ENCODE data around the gene TBC1D22A. TPM values are rescaled to one million over a fixed set of nuclear protein-coding genes. Genes with fewer than 3 reads are reported as not detected.

Gene TBC1D22A
- total RNA-seq, 2 donors from 2014 or later: 11.5 to 15.4 TPM

- H3K27ac ChIP-seq: no peak overlapping the region
- DNase-seq (ENCODE audit: low spot score): no peak
- no peaks in the 10 kb centered on the region for H3K9me3 ChIP-seq
- no peaks in the 10 kb centered on the region for H3K36me3 ChIP-seq
- no peak overlapping the region for H3K4me3 ChIP-seq
- no peak for TF ChIP-seq CTCF (IDR thresholded peaks at IDR 0.05)
- no peaks in the 10 kb centered on the region for H3K27me3 ChIP-seq
- H3K4me1 ChIP-seq: peaks cover 0 to 51% of the 10 kb centered on the region in 2 donors
Observed at GRCh38 chr22:46757104-46757503, 5.3 kb upstream of the TBC1D22A start.

GRCh38 chr22:46758121-46758520 is 4.3 kb upstream of the TBC1D22A start:
- Histone ChIP-seq H3K4me3 (no peak overlapping the region), H3K36me3 (no peaks in the 10 kb centered on the region), H3K27ac (no peak overlapping the region), H3K4me1 (peaks cover 0 to 44% of the 10 kb centered on the region in 2 donors), H3K27me3 (no peaks in the 10 kb centered on the region), H3K9me3 (no peaks in the 10 kb centered on the region)
- TF ChIP-seq CTCF (IDR thresholded peaks at IDR 0.05): no peak
- DNase-seq (ENCODE audit: low spot score): no peak

DNA sequence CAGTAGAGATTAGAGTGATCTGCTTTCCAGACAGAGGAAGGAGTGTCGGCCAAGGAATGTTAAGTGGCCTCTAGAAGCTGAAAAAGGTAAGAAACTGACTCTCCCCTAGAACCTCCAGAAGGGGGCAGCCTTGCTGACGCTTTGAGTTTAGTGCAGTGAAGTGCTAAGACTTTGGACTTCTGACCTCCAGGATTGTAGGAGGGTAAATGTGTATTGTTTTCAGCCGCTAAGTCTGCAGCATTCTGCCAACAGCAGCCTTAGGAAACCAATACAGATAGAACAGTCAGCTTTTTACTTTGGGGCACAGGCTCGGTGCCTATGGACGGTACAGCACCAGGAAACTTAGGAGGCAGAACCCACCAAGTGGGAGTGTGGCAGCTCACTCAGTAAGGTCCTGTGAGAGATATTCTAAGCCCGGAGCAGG is 3.6 kb upstream of the TBC1D22A start:
- no peak for DNase-seq (ENCODE audit: low spot score)
- Histone ChIP-seq H3K4me3 (no peak overlapping the region), H3K9me3 (no peaks in the 10 kb centered on the region), H3K36me3 (no peaks in the 10 kb centered on the region), H3K4me1 (peaks cover 0 to 44% of the 10 kb centered on the region in 2 donors), H3K27ac (no peak overlapping the region), H3K27me3 (no peaks in the 10 kb centered on the region)
- peak; percentile 56 to 75 for TF ChIP-seq CTCF (IDR thresholded peaks at IDR 0.05)

- DNase-seq (ENCODE audit: low spot score): no peak
- H3K27ac ChIP-seq: peak overlapping the region in 1 of 2 donors; percentile 95
- no peaks in the 10 kb centered on the region for H3K9me3 ChIP-seq
- H3K27me3 ChIP-seq: no peaks in the 10 kb centered on the region
- H3K36me3 ChIP-seq: no peaks in the 10 kb centered on the region
- H3K4me3 ChIP-seq: no peak overlapping the region
- peaks cover 0 to 38% of the 10 kb centered on the region in 2 donors for H3K4me1 ChIP-seq
- TF ChIP-seq CTCF (IDR thresholded peaks at IDR 0.05): no peak
Observed at GRCh38 chr22:46761017-46761416, 1.4 kb upstream of the TBC1D22A start.

DNA sequence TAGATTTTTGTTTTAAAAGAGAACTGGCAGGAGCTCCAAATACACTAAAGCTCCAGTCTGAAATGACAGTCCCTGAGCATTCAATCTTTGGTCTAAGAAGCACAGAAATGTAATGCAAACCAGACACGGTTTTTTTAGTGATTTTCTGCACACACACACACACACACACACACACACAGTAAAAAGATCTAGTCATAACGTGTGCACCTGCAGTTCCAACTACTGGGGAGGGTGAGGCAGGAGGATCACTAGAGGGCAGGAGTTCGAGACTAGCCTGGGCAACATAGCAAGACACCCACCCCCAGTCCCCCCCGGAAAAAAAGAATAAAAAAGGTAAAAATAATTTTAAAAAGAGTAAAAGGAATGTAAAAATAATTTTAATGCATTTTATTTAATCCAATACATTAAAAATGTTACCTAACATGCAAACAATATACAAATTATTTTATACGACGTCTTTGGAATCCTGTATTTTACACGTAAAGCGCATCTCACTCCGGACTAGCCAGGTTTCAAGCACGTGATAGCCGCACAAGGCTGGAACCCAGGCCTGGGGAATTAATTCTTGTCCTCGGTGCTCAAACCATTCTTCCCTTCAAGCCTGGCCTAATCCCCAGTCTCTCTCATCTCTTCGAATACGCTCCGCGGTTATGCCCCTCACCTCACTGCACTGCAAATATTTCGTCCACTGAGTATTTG is 762 bp upstream of the TBC1D22A start:
- Histone ChIP-seq H3K4me1 (peaks cover 0 to 44% of the 10 kb centered on the region in 2 donors), H3K4me3 (peak overlapping the region; percentile 94 to 97), H3K27ac (peak overlapping the region; percentile 95), H3K36me3 (no peaks in the 10 kb centered on the region), H3K27me3 (no peaks in the 10 kb centered on the region), H3K9me3 (no peaks in the 10 kb centered on the region)
- TF ChIP-seq CTCF (IDR thresholded peaks at IDR 0.05): no peak
- no peak for DNase-seq (ENCODE audit: low spot score)

All from right atrium auricular region (tissue), 2 donors.